Cardiac fibroblast (primary cell): ENCODE measurements around the gene NPTXR.
"Not testable (repeated sequence)": the region's sequence is repeated elsewhere in the genome, so short reads cannot be mapped to it uniquely, and the experiment has no call there.

Source experiments
- DNase-seq, 2 donors: peaks; one replicate each; pipeline versions ENCODE4 v3.0.0 to v3.0.0-alpha.2; 2010; ENCODE audit warnings: low read depth in 2 of 2
- H3K4me3 ChIP-seq, 2 donors: replicated peaks in 1 of 2; 1 replicate in 1 of 2; 2 replicates in 1 of 2; pipeline ENCODE4 v1.5.1; 2011; ENCODE audit warnings: low read depth in 2 of 2, low read length in 2 of 2, mild to moderate bottlenecking in 2 of 2, moderate library complexity in 1 of 2
- CTCF ChIP-seq: IDR thresholded peaks from one replicate; pipeline ENCODE4 v1.5.1; 2011; ENCODE audit warnings: low read depth, mild to moderate bottlenecking, low read length, inconsistent platforms

The NPTXR gene

GRCh38 chr22:38819387-38819940, 24.4 kb downstream of the NPTXR start:
- no peak for DNase-seq
- no peak for TF ChIP-seq CTCF
- H3K4me3 ChIP-seq, result no peak overlapping the region

GRCh38 chr22:38817196-38817595, 26.6 kb downstream of the NPTXR start:
- no peak overlapping the region for H3K4me3 ChIP-seq
- no peak for TF ChIP-seq CTCF
- no peak for DNase-seq

GRCh38 chr22:38815842-38816241, 28.0 kb downstream of the NPTXR start:
- no peak overlapping the region for H3K4me3 ChIP-seq
- no peak for TF ChIP-seq CTCF
- no peak for DNase-seq

GRCh38 chr22:38811241-38811640, 32.6 kb downstream of the NPTXR start:
- H3K4me3 ChIP-seq, result no peak overlapping the region
- DNase-seq, result no peak
- no peak for TF ChIP-seq CTCF

GRCh38 chr22:38805041-38805593, 38.7 kb downstream of the NPTXR start:
- peak in 1 of 2 donors; percentile 3 for DNase-seq
- H3K4me3 ChIP-seq, result not testable (repeated sequence)

- no peak overlapping the region for H3K4me3 ChIP-seq
- DNase-seq, result peak; percentile 92 to 98
- no peak for TF ChIP-seq CTCF
Observed at GRCh38 chr22:38802671-38803121, 41.1 kb downstream of the NPTXR start.

- H3K4me3 ChIP-seq, result no peak overlapping the region
- no peak for TF ChIP-seq CTCF
- peak; percentile 59 to 92 for DNase-seq
Observed at GRCh38 chr22:38799265-38800002, 44.4 kb downstream of the NPTXR start.
